ENCODE measurements around the gene DAAM1. TPM values are rescaled to one million over a fixed set of nuclear protein-coding genes. Genes with fewer than 3 reads are reported as not detected.

Gene DAAM1
- polyA plus RNA-seq, 1 of the 3 experiments (the other 2 are of a cell fraction) = 5.1 TPM

- Histone ChIP-seq H3F3A (replicated peaks; ENCODE audit: insufficient read depth) (peaks cover 24% of the 10 kb centered on the region), H3K79me2 (ENCODE audit: insufficient read depth) (no peaks in the 10 kb centered on the region), H3K36me3 (replicated peaks in 1 of 2; ENCODE audit: control insufficient read depth in 1 of 2, insufficient read depth in 2 of 2, low read length in 1 of 2) (peaks cover 0 to 3% of the 10 kb centered on the region in 2 experiments), H3K4me1 (ENCODE audit: control insufficient read depth in 1 of 2, insufficient read depth in 2 of 2, low read depth in 1 of 2, low read length in 1 of 2) (peaks cover 2 to 15% of the 10 kb centered on the region in 2 experiments), H3K9me3 (no peaks in the 10 kb centered on the region), H3K27me3 (ENCODE audit: insufficient read depth) (no peaks in the 10 kb centered on the region), H4K20me1 (ENCODE audit: insufficient read depth) (no peaks in the 10 kb centered on the region), H3K9ac (no peak overlapping the region), H3K4me2 (no peak overlapping the region), H3K27ac (ENCODE audit: low read depth in 2 of 2, low read length in 1 of 2) (peak overlapping the region in 1 of 2 experiments; percentile 28; a peak in 1 of 4 replicates), H3K9me2 (no peaks in the 10 kb centered on the region), H2AFZ (ENCODE audit: low read depth) (no peak overlapping the region), H3K4me3 (ENCODE audit: low read depth in 2 of 2, low read length in 1 of 2) (no peak overlapping the region)
- CTCF ChIA-PET = no interaction called here
- TF ChIP-seq EP300 (IDR thresholded peaks at IDR 0.05; ENCODE audit: borderline replicate concordance in 1 of 2, low read depth in 1 of 2, low read length in 1 of 2) (no peak), TCF12 (IDR thresholded peaks at IDR 0.05) (peak; percentile 19; the same call in 1 of the 2 replicates), PBX3 (IDR thresholded peaks at IDR 0.05) (peak; percentile 58), RXRA (IDR thresholded peaks at IDR 0.05; ENCODE audit: borderline replicate concordance, low read depth) (no peak)
- whole genome bisulfite sequencing (ENCODE audit: low lambda C conversion rate) = 77% methylated on average over 3 of the region's 3 CpGs
- no peak for DNase-seq
- POLR2A ChIA-PET = no interaction called here
These were observed 122.2 kb downstream of the DAAM1 start for GRCh38 chr14:59310633-59311032.

- CTCF ChIA-PET = no interaction called here
These were observed 123.3 kb downstream of the DAAM1 start for GRCh38 chr14:59311723-59312122.

GRCh38 chr14:59313144-59313651 is 124.7 kb downstream of the DAAM1 start:
- Histone ChIP-seq H4K20me1 (ENCODE audit: insufficient read depth) (no peaks in the 10 kb centered on the region), H3K79me2 (ENCODE audit: insufficient read depth) (no peaks in the 10 kb centered on the region), H3K36me3 (replicated peaks in 1 of 2; ENCODE audit: control insufficient read depth in 1 of 2, insufficient read depth in 2 of 2, low read length in 1 of 2) (peaks cover 0 to 3% of the 10 kb centered on the region in 2 experiments), H3K4me3 (ENCODE audit: low read depth in 2 of 2, low read length in 1 of 2) (no peak overlapping the region), H3K27ac (ENCODE audit: low read depth in 2 of 2, low read length in 1 of 2) (no peak overlapping the region), H3K9me3 (no peaks in the 10 kb centered on the region), H3K4me1 (ENCODE audit: control insufficient read depth in 1 of 2, insufficient read depth in 2 of 2, low read depth in 1 of 2, low read length in 1 of 2) (peaks cover 2 to 6% of the 10 kb centered on the region in 2 experiments; a peak in 2 of 4 replicates), H2AFZ (ENCODE audit: low read depth) (no peak overlapping the region), H3K4me2 (no peak overlapping the region), H3K9ac (no peak overlapping the region), H3F3A (replicated peaks; ENCODE audit: insufficient read depth) (no peaks in the 10 kb centered on the region), H3K9me2 (no peaks in the 10 kb centered on the region), H3K27me3 (ENCODE audit: insufficient read depth) (no peaks in the 10 kb centered on the region)
- POLR2A ChIA-PET = no interaction called here
- no peak for TF ChIP-seq RXRA (IDR thresholded peaks at IDR 0.05; ENCODE audit: borderline replicate concordance, low read depth)
- TF ChIP-seq CTCF (IDR thresholded peaks at IDR 0.05) = no peak
- TF ChIP-seq YY1 (IDR thresholded peaks at IDR 0.05; ENCODE audit: low read depth) = no peak
- no peak for TF ChIP-seq FOXJ3 (CRISPR knock-in tag; IDR thresholded peaks at IDR 0.05)
- no peak for TF ChIP-seq SIN3A (IDR thresholded peaks at IDR 0.05; ENCODE audit: borderline replicate concordance, low read depth, low read length)
- no peak for TF ChIP-seq TAF1 (IDR thresholded peaks at IDR 0.05; ENCODE audit: borderline replicate concordance, low read depth, low read length)
- TF ChIP-seq TCF12 (IDR thresholded peaks at IDR 0.05) = no peak
- TF ChIP-seq MAX (IDR thresholded peaks at IDR 0.05; ENCODE audit: low read depth) = no peak
- no peak for TF ChIP-seq EP300 (IDR thresholded peaks at IDR 0.05; ENCODE audit: borderline replicate concordance in 1 of 2, low read depth in 1 of 2, low read length in 1 of 2)
- no peak for TF ChIP-seq NRF1 (IDR thresholded peaks at IDR 0.05; ENCODE audit: low read depth, low read length)
- TF ChIP-seq JUND (IDR thresholded peaks at IDR 0.05) = no peak
- TF ChIP-seq NFIC (IDR thresholded peaks at IDR 0.05; ENCODE audit: borderline replicate concordance) = no peak
- TF ChIP-seq USF2 (IDR thresholded peaks at IDR 0.05; ENCODE audit: borderline replicate concordance, low read depth, low read length) = no peak
- TF ChIP-seq IRF3 (IDR thresholded peaks at IDR 0.05; ENCODE audit: low read depth, low read length) = no peak
- no peak for TF ChIP-seq SMC3 (IDR thresholded peaks at IDR 0.05; ENCODE audit: low read depth, low read length)
- WGBS (ENCODE audit: low lambda C conversion rate) = 99% methylated on average over 3 of the region's 3 CpGs
- CTCF ChIA-PET = interaction anchor here (1.0 kb wide), 1 partner anchor 9 kb away, joined by 3 read pairs; no protein-coding TSS in a partner anchor
- no peak for DNase-seq

More at GRCh38 chr14:59311723-59312122, 123.3 kb downstream of the DAAM1 start:
- H3K9me3 ChIP-seq = no peaks in the 10 kb centered on the region
- no peaks in the 10 kb centered on the region for H3K27me3 ChIP-seq (ENCODE audit: insufficient read depth)
- H3K9me2 ChIP-seq = no peaks in the 10 kb centered on the region
- no peaks in the 10 kb centered on the region for H4K20me1 ChIP-seq (ENCODE audit: insufficient read depth)
- no peak for DNase-seq
- peaks cover 2 to 8% of the 10 kb centered on the region in 2 experiments; a peak in 3 of 4 replicates for H3K4me1 ChIP-seq (ENCODE audit: control insufficient read depth in 1 of 2, insufficient read depth in 2 of 2, low read depth in 1 of 2, low read length in 1 of 2)
- H3K27ac ChIP-seq (ENCODE audit: low read depth in 2 of 2, low read length in 1 of 2) = no peak overlapping the region
- WGBS (ENCODE audit: low lambda C conversion rate) = 94% methylated on average over 3 of the region's 3 CpGs
- no peak overlapping the region for H3K9ac ChIP-seq
- peaks cover 13% of the 10 kb centered on the region for H3F3A ChIP-seq (replicated peaks; ENCODE audit: insufficient read depth)
- H2AFZ ChIP-seq (ENCODE audit: low read depth) = no peak overlapping the region
- no peak overlapping the region for H3K4me2 ChIP-seq
- H3K79me2 ChIP-seq (ENCODE audit: insufficient read depth) = no peaks in the 10 kb centered on the region
- H3K36me3 ChIP-seq (replicated peaks in 1 of 2; ENCODE audit: control insufficient read depth in 1 of 2, insufficient read depth in 2 of 2, low read length in 1 of 2) = peaks cover 0 to 3% of the 10 kb centered on the region in 2 experiments
- no peak overlapping the region for H3K4me3 ChIP-seq (ENCODE audit: low read depth in 2 of 2, low read length in 1 of 2)
- POLR2A ChIA-PET = no interaction called here
- TF ChIP-seq FOSL2 (IDR thresholded peaks at IDR 0.05; ENCODE audit: borderline replicate concordance, low read depth) = no peak
- TF ChIP-seq MEF2A (IDR thresholded peaks at IDR 0.05; ENCODE audit: borderline replicate concordance, low read depth) = no peak
